Endothelial cell of hepatic sinusoid (primary cell): ENCODE results near the gene SALL2.

Experiments used
- in situ Hi-C: cut with HindIII; loops from 2 replicates; pipeline ENCODE4 v1.10.0; 2017; ENCODE audit warnings: low sequenced_read_pairs

Gene SALL2

GRCh38 chr14:21494902-21495762 lies 31.0 kb downstream of the SALL2 start:
- in situ Hi-C loops, result no loop called here

- in situ Hi-C loops, result no loop called here
Observed at GRCh38 chr14:21486640-21487087, 39.5 kb downstream of the SALL2 start.

- in situ Hi-C loops, result no loop called here
Observed at GRCh38 chr14:21476925-21477681, 49.0 kb downstream of the SALL2 start, which contains the start of the genes RAB2B and TOX4. TSS of gene RAB2B (minus strand) at chr14:21476959. CDS start at chr14:21476872, 87 bp downstream. TSS of gene TOX4 (plus strand) at chr14:21477195. CDS start at chr14:21477279, 84 bp downstream.

GRCh38 chr14:21476523-21476924 lies 49.6 kb downstream of the SALL2 start:
- in situ Hi-C loops, result no loop called here

GRCh38 chr14:21475767-21476522 lies 50.2 kb downstream of the SALL2 start:
- in situ Hi-C loops, result no loop called here
